ENCODE results near the gene RAB6A.
"Not testable (repeated sequence)": the region's sequence is repeated elsewhere in the genome, so short reads cannot be mapped to it uniquely, and the experiment has no call there.

Gene RAB6A

GRCh38 chr11:73726825-73727224, 34.0 kb downstream of the RAB6A start:
- DNase-seq (ENCODE audit: low read depth in 2 of 2) = no peak

GRCh38 chr11:73717136-73717535, 43.7 kb downstream of the RAB6A start:
- DNase-seq (ENCODE audit: low read depth in 2 of 2) = no peak

GRCh38 chr11:73716153-73717056, 44.5 kb downstream of the RAB6A start:
- DNase-seq (ENCODE audit: low read depth in 2 of 2) = no peak

GRCh38 chr11:73715541-73715940, 45.3 kb downstream of the RAB6A start:
- no peak for DNase-seq (ENCODE audit: low read depth in 2 of 2)

- DNase-seq (ENCODE audit: low read depth in 2 of 2) = no peak
Observed at GRCh38 chr11:73710964-73711363, 49.9 kb downstream of the RAB6A start.

- no peak for DNase-seq (ENCODE audit: low read depth in 2 of 2)
Observed at GRCh38 chr11:73705053-73705452, 55.8 kb downstream of the RAB6A start.

GRCh38 chr11:73693899-73694525, 66.9 kb downstream of the RAB6A start:
- DNase-seq (ENCODE audit: low read depth in 2 of 2) = no peak

GRCh38 chr11:73680687-73681086, 80.2 kb downstream of the RAB6A start:
- DNase-seq (ENCODE audit: low read depth in 2 of 2) = no peak

GRCh38 chr11:73676552-73676951, 84.3 kb downstream of the RAB6A start:
- DNase-seq (ENCODE audit: low read depth in 2 of 2) = not testable (repeated sequence)

- no peak for DNase-seq (ENCODE audit: low read depth in 2 of 2)
Observed at GRCh38 chr11:73671701-73672100, 89.2 kb downstream of the RAB6A start.

- no peak for DNase-seq (ENCODE audit: low read depth in 2 of 2)
Observed at GRCh38 chr11:73670808-73671207, 90.1 kb downstream of the RAB6A start.

GRCh38 chr11:73667891-73668290, 93.0 kb downstream of the RAB6A start:
- DNase-seq (ENCODE audit: low read depth in 2 of 2) = no peak

GRCh38 chr11:73664877-73665276, 96.0 kb downstream of the RAB6A start:
- DNase-seq (ENCODE audit: low read depth in 2 of 2) = no peak

- DNase-seq (ENCODE audit: low read depth in 2 of 2) = no peak
Observed at GRCh38 chr11:73663604-73664495, 97.0 kb downstream of the RAB6A start.

- no peak for DNase-seq (ENCODE audit: low read depth in 2 of 2)
Observed at GRCh38 chr11:73662445-73663157, 98.3 kb downstream of the RAB6A start.

- peak; percentile 80 to 83 for DNase-seq (ENCODE audit: low read depth in 2 of 2)
Observed at GRCh38 chr11:73661035-73661628, 99.7 kb downstream of the RAB6A start.

GRCh38 chr11:73660497-73661034, 100.3 kb downstream of the RAB6A start:
- no peak for DNase-seq (ENCODE audit: low read depth in 2 of 2)

GRCh38 chr11:73659961-73660360, 100.9 kb downstream of the RAB6A start:
- no peak for DNase-seq (ENCODE audit: low read depth in 2 of 2)

- DNase-seq (ENCODE audit: low read depth in 2 of 2) = no peak
Observed at GRCh38 chr11:73656985-73657384, 103.9 kb downstream of the RAB6A start.

GRCh38 chr11:73655686-73656085, 105.2 kb downstream of the RAB6A start:
- DNase-seq (ENCODE audit: low read depth in 2 of 2) = no peak

Data from stimulated activated CD8-positive, alpha-beta memory T cell treated with anti-CD3 and anti-CD28 coated beads, Interleukin-2, amount 100 ng/mL, for 48 hours (primary cell).